Keratinocyte (primary cell): ENCODE measurements around the gene AIFM3. TPM values are rescaled to one million over a fixed set of nuclear protein-coding genes. Genes with fewer than 3 reads are reported as not detected.

Source experiments
- DNase-seq: peaks from one replicate; pipeline ENCODE4 v3.0.0-alpha.2; 2011; ENCODE audit warnings: low read depth, missing footprints, low spot score
- FAIRE-seq: peaks from 2 replicates; lab custom pipeline; 2011; peaks lifted over from hg19 to GRCh38; lab: Jason Lieb, UNC
- H2AFZ ChIP-seq: 2 replicates; pipeline ENCODE4 v1.6.0; 2012; ENCODE audit warnings: low read length, control low read depth, inconsistent platforms; ENCODE audit not compliant: control insufficient read depth
- H3K27ac ChIP-seq: 2 replicates; pipeline ENCODE4 v1.5.1; 2011; ENCODE audit warnings: low read length; ENCODE audit not compliant: control insufficient read depth, insufficient read depth
- H3K27me3 ChIP-seq: 3 replicates; pipeline ENCODE4 v1.6.0; 2011; ENCODE audit warnings: low read length; ENCODE audit not compliant: control insufficient read depth, insufficient read depth; ENCODE audit errors: extremely low read depth
- H3K36me3 ChIP-seq, 2 experiments: 2 replicates in 1 of 2; 3 replicates in 1 of 2; pipeline ENCODE4 v1.5.1; 2011; ENCODE audit warnings: low read length in 2 of 2, mild to moderate bottlenecking in 1 of 2; ENCODE audit not compliant: control insufficient read depth in 2 of 2, insufficient read depth in 2 of 2; ENCODE audit errors: extremely low read depth in 1 of 2
- H3K4me1 ChIP-seq: 3 replicates; pipeline ENCODE4 v1.5.1; 2011; ENCODE audit warnings: low read length; ENCODE audit not compliant: control insufficient read depth, insufficient read depth; ENCODE audit errors: extremely low read depth
- H3K4me2 ChIP-seq: 3 replicates; pipeline ENCODE4 v1.6.0; 2011; ENCODE audit warnings: low read depth, low read length; ENCODE audit not compliant: control insufficient read depth, insufficient read depth; ENCODE audit errors: extremely low read depth
- H3K4me3 ChIP-seq, 3 experiments: fragments of 200-600 bp in 1 of 3; sonication (generic) in 1 of 3; 2 replicates in 2 of 3; 3 replicates in 1 of 3; pipeline ENCODE4 v1.5.1; 2011 to 2016; ENCODE audit warnings: low read length in 3 of 3, mild to moderate bottlenecking in 3 of 3, control low read depth in 2 of 3, inconsistent platforms in 1 of 3, low read depth in 1 of 3, mixed read lengths in 1 of 3, mixed run types in 1 of 3, moderate library complexity in 1 of 3; ENCODE audit not compliant: control insufficient read depth in 2 of 3, insufficient read depth in 2 of 3; ENCODE audit errors: extremely low read depth in 1 of 3
- H3K79me2 ChIP-seq: 2 replicates; pipeline ENCODE4 v1.6.0; 2012; ENCODE audit warnings: low read length; ENCODE audit not compliant: control insufficient read depth, insufficient read depth
- H3K9ac ChIP-seq: 3 replicates; pipeline ENCODE4 v1.6.0; 2011; ENCODE audit warnings: low read length; ENCODE audit not compliant: control insufficient read depth, insufficient read depth; ENCODE audit errors: extremely low read depth
- H3K9me1 ChIP-seq: 3 replicates; pipeline ENCODE4 v1.6.0; 2011; ENCODE audit warnings: low read length; ENCODE audit not compliant: control insufficient read depth, insufficient read depth; ENCODE audit errors: extremely low read depth
- H3K9me3 ChIP-seq: 2 replicates; pipeline ENCODE4 v1.5.1; 2012; ENCODE audit warnings: low read depth, low read length; ENCODE audit not compliant: control insufficient read depth
- H4K20me1 ChIP-seq: 3 replicates; pipeline ENCODE4 v1.6.0; 2011; ENCODE audit warnings: low read length; ENCODE audit not compliant: control insufficient read depth, insufficient read depth; ENCODE audit errors: extremely low read depth
- EZH2 ChIP-seq: IDR thresholded peaks from one replicate; pipeline ENCODE4 v1.6.1; 2012; ENCODE audit warnings: inconsistent platforms, mild to moderate bottlenecking, low read length, moderate library complexity
- dilution Hi-C: fragments of 300-500 bp; cut with MboI; formaldehyde crosslinking; loops from one replicate; pipeline ENCODE4 v1.7.0; 2020; ENCODE audit warnings: low sequenced_read_pairs; ENCODE audit not compliant: extremely low pct_ligation_motif_present
- polyA plus RNA-seq, 5 experiments: library from polyadenylated mRNA; depleted of rRNA in 3 of 5; stranded (reverse) in 3 of 5; stranded (forward) in 1 of 5; unstranded in 1 of 5; fragments of >200 nt; gene quantifications; 1 replicate in 1 of 5; 2 replicates in 3 of 5; 3 replicates in 1 of 5; pipeline versions ENCODE4 v1.2.1 to v1.2.3, GENCODE V29; 2011 to 2012; ENCODE audit warnings: missing spikeins in 2 of 5, low read depth in 1 of 5, low replicate concordance in 1 of 5
- TF ChIP-seq, protein P1 (sequence below), 3 experiments: IDR thresholded peaks in 1 of 3; conservative IDR thresholded peaks in 1 of 3; optimal IDR thresholded peaks in 1 of 3; 2 replicates in 2 of 3; 3 replicates in 1 of 3; pipeline versions ENCODE3 to v1.5.1; 2011; ENCODE audit warnings: low read length in 3 of 3, mild to moderate bottlenecking in 3 of 3, moderate library complexity in 2 of 3, control low read depth in 1 of 3, inconsistent platforms in 1 of 3; ENCODE audit not compliant: insufficient read depth in 2 of 3; ENCODE audit errors: extremely low read depth in 1 of 3

AIFM3 gene
- polyA plus RNA-seq, 1 donor (not counting 4 experiments of a cell fraction or from before 2014, with no cell fraction given), result 0.59 TPM

DNA sequence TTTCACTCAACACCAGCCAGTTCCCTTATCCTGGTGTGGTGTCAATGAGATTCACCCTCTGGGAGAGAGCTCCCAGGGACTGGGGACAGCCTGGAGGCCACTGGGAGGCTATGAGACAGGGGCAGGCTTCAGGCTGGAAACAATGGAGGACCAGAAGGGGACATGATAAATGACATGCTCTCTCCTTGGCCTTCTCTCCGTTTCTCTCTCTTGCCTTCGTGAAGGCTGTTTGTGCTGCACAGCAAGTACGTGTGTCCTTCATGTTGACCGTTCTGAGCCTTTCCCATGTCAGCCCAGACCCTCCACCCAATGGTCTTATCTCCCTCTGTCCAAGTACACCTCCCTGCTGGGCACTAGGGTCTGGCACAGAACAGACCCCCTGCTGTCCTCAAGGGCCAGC is 13.5 kb downstream of the AIFM3 start:
- FAIRE-seq, result no peak
- Histone ChIP-seq H3K36me3 (peaks cover 7 to 10% of the 10 kb centered on the region in 2 experiments), H3K27me3 (no peaks in the 10 kb centered on the region), H3K4me3 (no peak overlapping the region), H3K79me2 (peaks cover 23% of the 10 kb centered on the region), H3K9me1 (no peaks in the 10 kb centered on the region), H3K4me1 (peaks cover 29% of the 10 kb centered on the region), H3K27ac (no peak overlapping the region), H3K9ac (no peak overlapping the region), H3K4me2 (peak overlapping the region; percentile 97), H3K9me3 (peaks cover 7% of the 10 kb centered on the region), H2AFZ (no peak overlapping the region), H4K20me1 (no peaks in the 10 kb centered on the region)
- dilution Hi-C loops, result no loop called here
- TF ChIP-seq, protein P1, sequence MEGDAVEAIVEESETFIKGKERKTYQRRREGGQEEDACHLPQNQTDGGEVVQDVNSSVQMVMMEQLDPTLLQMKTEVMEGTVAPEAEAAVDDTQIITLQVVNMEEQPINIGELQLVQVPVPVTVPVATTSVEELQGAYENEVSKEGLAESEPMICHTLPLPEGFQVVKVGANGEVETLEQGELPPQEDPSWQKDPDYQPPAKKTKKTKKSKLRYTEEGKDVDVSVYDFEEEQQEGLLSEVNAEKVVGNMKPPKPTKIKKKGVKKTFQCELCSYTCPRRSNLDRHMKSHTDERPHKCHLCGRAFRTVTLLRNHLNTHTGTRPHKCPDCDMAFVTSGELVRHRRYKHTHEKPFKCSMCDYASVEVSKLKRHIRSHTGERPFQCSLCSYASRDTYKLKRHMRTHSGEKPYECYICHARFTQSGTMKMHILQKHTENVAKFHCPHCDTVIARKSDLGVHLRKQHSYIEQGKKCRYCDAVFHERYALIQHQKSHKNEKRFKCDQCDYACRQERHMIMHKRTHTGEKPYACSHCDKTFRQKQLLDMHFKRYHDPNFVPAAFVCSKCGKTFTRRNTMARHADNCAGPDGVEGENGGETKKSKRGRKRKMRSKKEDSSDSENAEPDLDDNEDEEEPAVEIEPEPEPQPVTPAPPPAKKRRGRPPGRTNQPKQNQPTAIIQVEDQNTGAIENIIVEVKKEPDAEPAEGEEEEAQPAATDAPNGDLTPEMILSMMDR (optimal IDR thresholded peaks at IDR 0.05 in 1 of 3, IDR thresholded peaks at IDR 0.05 in 1 of 3, conservative IDR thresholded peaks at IDR 0.05 in 1 of 3; ENCODE audit: extremely low read depth in 1 of 3, insufficient read depth in 2 of 3, low read length in 3 of 3), result no peak
- TF ChIP-seq EZH2, result no peak
- DNase-seq, result no peak

DNA sequence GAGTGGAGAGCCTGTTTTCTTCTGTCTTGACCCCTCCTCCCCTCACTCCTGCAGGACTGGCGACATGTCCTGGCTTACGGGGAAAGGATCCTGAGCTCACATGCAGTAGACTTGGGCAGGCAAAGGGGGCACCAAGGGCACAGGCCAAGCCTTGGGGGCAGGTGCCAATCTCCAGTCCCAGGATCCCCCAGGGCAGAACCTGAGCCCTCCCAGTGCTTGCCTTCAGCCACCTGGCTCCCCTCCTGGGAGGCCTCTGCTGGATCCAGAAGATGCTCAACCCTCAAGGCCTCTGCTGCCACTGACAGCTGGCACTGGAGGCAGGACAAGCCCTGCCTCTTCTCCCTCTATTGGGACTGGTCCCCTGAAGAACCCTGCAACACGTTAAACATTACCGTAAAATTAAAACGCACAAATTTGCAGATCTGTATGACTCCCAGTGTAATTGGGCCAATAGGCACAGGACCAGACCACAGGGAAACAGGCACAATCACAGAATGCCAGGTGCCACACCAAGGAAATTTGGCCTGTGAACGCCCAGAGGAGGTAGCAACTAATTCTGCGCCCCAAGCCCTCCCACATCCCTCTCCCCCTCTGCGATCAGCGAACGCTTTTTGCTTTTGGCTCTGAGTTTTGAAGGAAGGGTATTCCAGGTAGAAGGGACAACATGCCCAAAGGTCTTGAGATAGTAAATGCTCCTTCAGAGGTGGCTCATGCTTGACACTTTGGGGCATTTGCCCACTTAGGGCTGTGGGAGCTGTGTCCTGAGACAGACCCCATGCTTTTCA is 14.1 kb downstream of the AIFM3 start:
- TF ChIP-seq, protein P1 (optimal IDR thresholded peaks at IDR 0.05 in 1 of 3, IDR thresholded peaks at IDR 0.05 in 1 of 3, conservative IDR thresholded peaks at IDR 0.05 in 1 of 3; ENCODE audit: extremely low read depth in 1 of 3, insufficient read depth in 2 of 3, low read length in 3 of 3), result no peak
- TF ChIP-seq EZH2, result no peak
- Histone ChIP-seq H3K27me3 (no peaks in the 10 kb centered on the region), H3K4me3 (peak overlapping the region; percentile 75 to 93 (median 90)), H3K27ac (peak overlapping the region; percentile 77), H3K4me1 (peaks cover 29% of the 10 kb centered on the region), H3K79me2 (peaks cover 23% of the 10 kb centered on the region), H3K36me3 (peaks cover 12 to 14% of the 10 kb centered on the region in 2 experiments), H4K20me1 (peaks cover 4% of the 10 kb centered on the region), H2AFZ (peak overlapping the region; percentile 24), H3K9me1 (no peaks in the 10 kb centered on the region), H3K4me2 (peak overlapping the region; percentile 97), H3K9ac (peak overlapping the region; percentile 91), H3K9me3 (peaks cover 7% of the 10 kb centered on the region)
- DNase-seq, result no peak
- no peak for FAIRE-seq
- dilution Hi-C loops, result no loop called here
